Activated CD4-positive, alpha-beta T cell treated with anti-CD3 and anti-CD28 coated beads for 36 hours (primary cell): ENCODE measurements around the gene TLL1. TPM values are rescaled to one million over a fixed set of nuclear protein-coding genes. Genes with fewer than 3 reads are reported as not detected.

Experiments used
- ATAC-seq: fragments of 200-7000 bp; cut with Tn5 transposase; one replicate; pipeline ENCODE4 v1.10.0; 2021; ENCODE audit warnings: mild to moderate bottlenecking, moderate library complexity
- CTCF ChIA-PET: fragments of 350-600 bp; sonication (Branson Sonifier 250); formaldehyde crosslinking; loops from one replicate; lab custom pipeline; 2021; ENCODE audit warnings: antibody characterized with exemption; lab: Charles Lee
- POLR2A ChIA-PET: fragments of 350-600 bp; sonication (Branson Sonifier 250); formaldehyde crosslinking; loops from one replicate; lab custom pipeline; 2021; ENCODE audit warnings: antibody characterized with exemption, inconsistent platforms; lab: Charles Lee
- DNase-seq: peaks from one replicate; pipeline ENCODE4 v3.0.0-alpha.2; 2020
- H3K27ac Mint-ChIP-seq: one replicate; pipeline ENCODE4 v1.8.0; 2021; ENCODE audit warnings: mixed read lengths
- H3K27me3 Mint-ChIP-seq: one replicate; pipeline ENCODE4 v1.8.0; 2021; ENCODE audit warnings: mixed read lengths
- H3K36me3 Mint-ChIP-seq: one replicate; pipeline ENCODE4 v1.8.0; 2021; ENCODE audit warnings: low read depth, mixed read lengths
- H3K4me1 Mint-ChIP-seq: one replicate; pipeline ENCODE4 v1.8.0; 2021; ENCODE audit warnings: mixed read lengths
- H3K4me3 Mint-ChIP-seq: one replicate; pipeline ENCODE4 v1.8.0; 2021; ENCODE audit warnings: mild to moderate bottlenecking, moderate library complexity, mixed read lengths
- H3K9me3 Mint-ChIP-seq: one replicate; pipeline ENCODE4 v1.8.0; 2021; ENCODE audit warnings: low read depth, mixed read lengths
- intact Hi-C, 2 experiments: fragments of 100-400 bp; cut with DNase I in 1 of 2; cut with micrococcal nuclease in 1 of 2; formaldehyde crosslinking; loops; one replicate each; pipeline versions ENCODE4 v1.14.2 to v1.15.1; 2022 to 2024; cut with DNase I, micrococcal nuclease
- total RNA-seq, 2 experiments: library from RNA; stranded (reverse); gene quantifications; one replicate each; pipeline ENCODE4 v1.2.3, GENCODE V29; 2021

Gene TLL1
- total RNA-seq, 2 experiments from 2014 or later: not detected

GRCh38 chr4:165906272-165906671 is 33.2 kb downstream of the TLL1 start:
- Mint-ChIP-seq H3K27ac (no peak overlapping the region), H3K27me3 (no peaks in the 10 kb centered on the region), H3K4me1 (no peaks in the 10 kb centered on the region), H3K4me3 (no peak overlapping the region), H3K9me3 (no peaks in the 10 kb centered on the region), H3K36me3 (no peaks in the 10 kb centered on the region)
- ATAC-seq (no peak), DNase-seq (no peak)
- ChIA-PET POLR2A (no interaction called here), CTCF (no interaction called here)
- intact Hi-C loops: no loop called here

- H3K36me3 Mint-ChIP-seq: no peaks in the 10 kb centered on the region
- no peaks in the 10 kb centered on the region for H3K4me1 Mint-ChIP-seq
- H3K4me3 Mint-ChIP-seq: no peak overlapping the region
- H3K27ac Mint-ChIP-seq: no peak overlapping the region
- no peak for DNase-seq
- CTCF ChIA-PET: no interaction called here
- intact Hi-C loops: no loop called here
- POLR2A ChIA-PET: no interaction called here
- no peak for ATAC-seq
- H3K9me3 Mint-ChIP-seq: no peaks in the 10 kb centered on the region
- no peaks in the 10 kb centered on the region for H3K27me3 Mint-ChIP-seq
Observed at GRCh38 chr4:165909947-165910346, 36.9 kb downstream of the TLL1 start.

- POLR2A ChIA-PET: no interaction called here
- H3K4me1 Mint-ChIP-seq: no peaks in the 10 kb centered on the region
- ATAC-seq (no peak), DNase-seq (no peak)
- no peaks in the 10 kb centered on the region for H3K27me3 Mint-ChIP-seq
- no peaks in the 10 kb centered on the region for H3K9me3 Mint-ChIP-seq
- no peak overlapping the region for H3K27ac Mint-ChIP-seq
- CTCF ChIA-PET: interaction anchor here (0.7 kb wide), 1 partner anchor 39 kb away, joined by 4 read pairs; no protein-coding TSS in a partner anchor
- no peaks in the 10 kb centered on the region for H3K36me3 Mint-ChIP-seq
- no peak overlapping the region for H3K4me3 Mint-ChIP-seq
- intact Hi-C loops: no loop called here
Observed at GRCh38 chr4:165915215-165915614, 42.2 kb downstream of the TLL1 start.

- Mint-ChIP-seq H3K36me3 (no peaks in the 10 kb centered on the region), H3K4me3 (no peak overlapping the region), H3K4me1 (no peaks in the 10 kb centered on the region), H3K27me3 (no peaks in the 10 kb centered on the region), H3K27ac (no peak overlapping the region), H3K9me3 (no peaks in the 10 kb centered on the region)
- DNase-seq: no peak
- ATAC-seq: no peak
- ChIA-PET CTCF (interaction anchor here (0.6 to 0.9 kb wide), 2 partner anchors 17 to 140 kb away, joined by 3 to 4 read pairs; no protein-coding TSS in a partner anchor), POLR2A (no interaction called here)
- intact Hi-C loops: no loop called here
Observed at GRCh38 chr4:165921546-165921945, 48.5 kb downstream of the TLL1 start.

GRCh38 chr4:165922747-165923146 is 49.7 kb downstream of the TLL1 start:
- Mint-ChIP-seq H3K27ac (no peak overlapping the region), H3K36me3 (no peaks in the 10 kb centered on the region), H3K4me3 (no peak overlapping the region), H3K27me3 (no peaks in the 10 kb centered on the region), H3K9me3 (no peaks in the 10 kb centered on the region), H3K4me1 (no peaks in the 10 kb centered on the region)
- DNase-seq: no peak
- intact Hi-C loops: no loop called here
- POLR2A ChIA-PET: no interaction called here
- CTCF ChIA-PET: no interaction called here
- no peak for ATAC-seq

GRCh38 chr4:165926307-165926706 is 53.3 kb downstream of the TLL1 start:
- Mint-ChIP-seq H3K4me1 (no peaks in the 10 kb centered on the region), H3K36me3 (no peaks in the 10 kb centered on the region), H3K27ac (no peak overlapping the region), H3K9me3 (no peaks in the 10 kb centered on the region), H3K4me3 (no peak overlapping the region), H3K27me3 (no peaks in the 10 kb centered on the region)
- ChIA-PET CTCF (no interaction called here), POLR2A (no interaction called here)
- ATAC-seq (no peak), DNase-seq (no peak)
- intact Hi-C loops: no loop called here

GRCh38 chr4:165927366-165927765 is 54.3 kb downstream of the TLL1 start:
- H3K9me3 Mint-ChIP-seq: no peaks in the 10 kb centered on the region
- CTCF ChIA-PET: no interaction called here

GRCh38 chr4:165927815-165928214 is 54.8 kb downstream of the TLL1 start:
- Mint-ChIP-seq H3K27ac (no peak overlapping the region), H3K9me3 (no peaks in the 10 kb centered on the region), H3K27me3 (no peaks in the 10 kb centered on the region), H3K4me1 (no peaks in the 10 kb centered on the region), H3K4me3 (no peak overlapping the region), H3K36me3 (no peaks in the 10 kb centered on the region)
- CTCF ChIA-PET: no interaction called here
- no peak for ATAC-seq
- DNase-seq: no peak
- POLR2A ChIA-PET: no interaction called here
- intact Hi-C loops: no loop called here

More at GRCh38 chr4:165927366-165927765, 54.3 kb downstream of the TLL1 start:
- Mint-ChIP-seq H3K4me3 (no peak overlapping the region), H3K4me1 (no peaks in the 10 kb centered on the region), H3K27me3 (no peaks in the 10 kb centered on the region), H3K36me3 (no peaks in the 10 kb centered on the region), H3K27ac (no peak overlapping the region)
- DNase-seq (no peak), ATAC-seq (no peak)
- POLR2A ChIA-PET: no interaction called here
- intact Hi-C loops: no loop called here

- ATAC-seq (no peak), DNase-seq (no peak)
- no peaks in the 10 kb centered on the region for H3K36me3 Mint-ChIP-seq
- H3K27me3 Mint-ChIP-seq: no peaks in the 10 kb centered on the region
- H3K9me3 Mint-ChIP-seq: no peaks in the 10 kb centered on the region
- POLR2A ChIA-PET: no interaction called here
- intact Hi-C loops: no loop called here
- CTCF ChIA-PET: no interaction called here
- H3K4me3 Mint-ChIP-seq: no peak overlapping the region
- H3K27ac Mint-ChIP-seq: no peak overlapping the region
- no peaks in the 10 kb centered on the region for H3K4me1 Mint-ChIP-seq
Observed at GRCh38 chr4:165928601-165929000, 55.6 kb downstream of the TLL1 start.

GRCh38 chr4:165929662-165930061 is 56.6 kb downstream of the TLL1 start:
- DNase-seq (no peak), ATAC-seq (no peak)
- H3K36me3 Mint-ChIP-seq: no peaks in the 10 kb centered on the region
- ChIA-PET CTCF (no interaction called here), POLR2A (no interaction called here)
- H3K27me3 Mint-ChIP-seq: no peaks in the 10 kb centered on the region
- no peak overlapping the region for H3K4me3 Mint-ChIP-seq
- no peaks in the 10 kb centered on the region for H3K4me1 Mint-ChIP-seq
- intact Hi-C loops: no loop called here
- H3K9me3 Mint-ChIP-seq: no peaks in the 10 kb centered on the region
- no peak overlapping the region for H3K27ac Mint-ChIP-seq

GRCh38 chr4:165931741-165932140 is 58.7 kb downstream of the TLL1 start:
- H3K27ac Mint-ChIP-seq: no peak overlapping the region
- no peaks in the 10 kb centered on the region for H3K27me3 Mint-ChIP-seq
- POLR2A ChIA-PET: no interaction called here
- H3K4me3 Mint-ChIP-seq: no peak overlapping the region
- intact Hi-C loops: no loop called here
- H3K36me3 Mint-ChIP-seq: no peaks in the 10 kb centered on the region
- ATAC-seq: no peak
- no peak for DNase-seq
- CTCF ChIA-PET: no interaction called here
- H3K4me1 Mint-ChIP-seq: no peaks in the 10 kb centered on the region
- no peaks in the 10 kb centered on the region for H3K9me3 Mint-ChIP-seq

- Mint-ChIP-seq H3K27ac (no peak overlapping the region), H3K9me3 (peaks cover 3% of the 10 kb centered on the region), H3K36me3 (no peaks in the 10 kb centered on the region), H3K4me1 (no peaks in the 10 kb centered on the region), H3K27me3 (peaks cover 1% of the 10 kb centered on the region), H3K4me3 (no peak overlapping the region)
- CTCF ChIA-PET: no interaction called here
- POLR2A ChIA-PET: no interaction called here
- intact Hi-C loops: no loop called here
- ATAC-seq: no peak
- no peak for DNase-seq
Observed at GRCh38 chr4:165944900-165945299, 71.9 kb downstream of the TLL1 start.

- intact Hi-C loops: no loop called here
- H3K36me3 Mint-ChIP-seq: no peaks in the 10 kb centered on the region
- POLR2A ChIA-PET: no interaction called here
- CTCF ChIA-PET: no interaction called here
- H3K27ac Mint-ChIP-seq: no peak overlapping the region
- no peak overlapping the region for H3K4me3 Mint-ChIP-seq
- peaks cover 1% of the 10 kb centered on the region for H3K27me3 Mint-ChIP-seq
- DNase-seq (no peak), ATAC-seq (no peak)
- peaks cover 3% of the 10 kb centered on the region for H3K9me3 Mint-ChIP-seq
- H3K4me1 Mint-ChIP-seq: no peaks in the 10 kb centered on the region
Observed at GRCh38 chr4:165945991-165946390, 73.0 kb downstream of the TLL1 start.
